ENCODE data around the gene SUSD6.
"Not testable (repeated sequence)": the region's sequence is repeated elsewhere in the genome, so short reads cannot be mapped to it uniquely, and the experiment has no call there.

The SUSD6 gene

GRCh38 chr14:69699243-69699642 is 87.8 kb downstream of the SUSD6 start:
- not testable (repeated sequence) for DNase-seq

- no peak for DNase-seq
Measured at GRCh38 chr14:69699748-69700303, 88.4 kb downstream of the SUSD6 start.

- no peak for DNase-seq
Measured at GRCh38 chr14:69700575-69700974, 89.2 kb downstream of the SUSD6 start.

GRCh38 chr14:69701291-69701690 is 89.9 kb downstream of the SUSD6 start:
- DNase-seq: no peak

GRCh38 chr14:69701857-69702256 is 90.5 kb downstream of the SUSD6 start:
- DNase-seq: no peak

- no peak for DNase-seq
Measured at GRCh38 chr14:69703047-69704039, 91.9 kb downstream of the SUSD6 start.

GRCh38 chr14:69704319-69704718 is 92.9 kb downstream of the SUSD6 start:
- DNase-seq: no peak

GRCh38 chr14:69705706-69706105 is 94.3 kb downstream of the SUSD6 start:
- DNase-seq: no peak

GRCh38 chr14:69708049-69708448 is 96.7 kb downstream of the SUSD6 start:
- no peak for DNase-seq

GRCh38 chr14:69708586-69709560 is 97.5 kb downstream of the SUSD6 start:
- no peak for DNase-seq

- no peak for DNase-seq
Measured at GRCh38 chr14:69710378-69710777, 99.0 kb downstream of the SUSD6 start.

- DNase-seq: peak; percentile 13
Measured at GRCh38 chr14:69711065-69711464, 99.7 kb downstream of the SUSD6 start.

GRCh38 chr14:69711477-69711876 is 100.1 kb downstream of the SUSD6 start:
- no peak for DNase-seq

GRCh38 chr14:69711881-69712560 is 100.6 kb downstream of the SUSD6 start:
- DNase-seq: no peak

- DNase-seq: peak; percentile 52
Measured at GRCh38 chr14:69712599-69713088, 101.2 kb downstream of the SUSD6 start.

GRCh38 chr14:69713209-69713781 is 101.9 kb downstream of the SUSD6 start:
- DNase-seq: peak; percentile 80

GRCh38 chr14:69713993-69714679 is 102.7 kb downstream of the SUSD6 start:
- DNase-seq: peak; percentile 24

- DNase-seq: no peak
Measured at GRCh38 chr14:69715725-69716477, 104.5 kb downstream of the SUSD6 start.

- no peak for DNase-seq
Measured at GRCh38 chr14:69716478-69717187, 105.2 kb downstream of the SUSD6 start.

GRCh38 chr14:69718614-69719013 is 107.2 kb downstream of the SUSD6 start:
- not testable (repeated sequence) for DNase-seq
